ENCODE results near the gene TMCC1.
"Not testable (repeated sequence)": the region's sequence is repeated elsewhere in the genome, so short reads cannot be mapped to it uniquely, and the experiment has no call there.

TMCC1 gene

GRCh38 chr3:129723558-129724324 lies 169.8 kb downstream of the TMCC1 start:
- DNase-seq (ENCODE audit: low read depth), result peak; percentile 85

GRCh38 chr3:129722527-129722926 lies 171.0 kb downstream of the TMCC1 start:
- DNase-seq (ENCODE audit: low read depth), result no peak

- no peak for DNase-seq (ENCODE audit: low read depth)
These were observed 175.3 kb downstream of the TMCC1 start for GRCh38 chr3:129718201-129718600.

- no peak for DNase-seq (ENCODE audit: low read depth)
These were observed 177.7 kb downstream of the TMCC1 start for GRCh38 chr3:129715854-129716253.

- peak; percentile 35 for DNase-seq (ENCODE audit: low read depth)
These were observed 185.1 kb downstream of the TMCC1 start for GRCh38 chr3:129708328-129708861.

- DNase-seq (ENCODE audit: low read depth), result no peak
These were observed 188.2 kb downstream of the TMCC1 start for GRCh38 chr3:129705274-129705673.

- DNase-seq (ENCODE audit: low read depth), result no peak
These were observed 189.6 kb downstream of the TMCC1 start for GRCh38 chr3:129703913-129704312.

GRCh38 chr3:129702934-129703712 lies 190.4 kb downstream of the TMCC1 start:
- no peak for DNase-seq (ENCODE audit: low read depth)

GRCh38 chr3:129701161-129701560 lies 192.3 kb downstream of the TMCC1 start:
- DNase-seq (ENCODE audit: low read depth), result no peak

GRCh38 chr3:129699612-129700011 lies 193.9 kb downstream of the TMCC1 start:
- DNase-seq (ENCODE audit: low read depth), result no peak

GRCh38 chr3:129699199-129699598 lies 194.3 kb downstream of the TMCC1 start:
- no peak for DNase-seq (ENCODE audit: low read depth)

GRCh38 chr3:129697229-129697969 lies 196.1 kb downstream of the TMCC1 start:
- no peak for DNase-seq (ENCODE audit: low read depth)

GRCh38 chr3:129696430-129696829 lies 197.1 kb downstream of the TMCC1 start:
- DNase-seq (ENCODE audit: low read depth), result not testable (repeated sequence)

GRCh38 chr3:129695230-129695629 lies 198.3 kb downstream of the TMCC1 start:
- DNase-seq (ENCODE audit: low read depth), result peak; percentile 51

GRCh38 chr3:129694228-129694627 lies 199.3 kb downstream of the TMCC1 start:
- no peak for DNase-seq (ENCODE audit: low read depth)

- no peak for DNase-seq (ENCODE audit: low read depth)
These were observed 200.8 kb downstream of the TMCC1 start for GRCh38 chr3:129692743-129693142.

GRCh38 chr3:129690963-129691362 lies 202.5 kb downstream of the TMCC1 start:
- no peak for DNase-seq (ENCODE audit: low read depth)

- DNase-seq (ENCODE audit: low read depth), result peak; percentile 16
These were observed 203.1 kb downstream of the TMCC1 start for GRCh38 chr3:129690406-129690805.

GRCh38 chr3:129689036-129689435 lies 204.5 kb downstream of the TMCC1 start:
- DNase-seq (ENCODE audit: low read depth), result no peak

GRCh38 chr3:129688271-129688895 lies 205.1 kb downstream of the TMCC1 start:
- peak; percentile 54 for DNase-seq (ENCODE audit: low read depth)

GRCh38 chr3:129687586-129688125 lies 205.9 kb downstream of the TMCC1 start:
- no peak for DNase-seq (ENCODE audit: low read depth)

GRCh38 chr3:129686941-129687340 lies 206.6 kb downstream of the TMCC1 start:
- no peak for DNase-seq (ENCODE audit: low read depth)

Data from GM04504 (cell line).